Calu3 (cell line): ENCODE measurements around the gene KCND3. TPM values are rescaled to one million over a fixed set of nuclear protein-coding genes. Genes with fewer than 3 reads are reported as not detected.

Experiments used
- BruUV-seq: library from RNA; stranded (reverse); fragments of 400-500 nt; replicated peaks from 2 replicates; lab custom pipeline; 2021; lab: Mats Ljungman, UMichigan
- CTCF ChIA-PET: fragments of 300-600 bp; sonication (Branson Sonifier 250); formaldehyde crosslinking; loops from one replicate; lab custom pipeline; 2022; ENCODE audit warnings: antibody characterized with exemption; lab: Charles Lee
- DNase-seq: peaks from one replicate; pipeline ENCODE4 v3.0.0; 2022
- H3K27ac Mint-ChIP-seq: one replicate; pipeline ENCODE4 v1.8.0; 2022; ENCODE audit warnings: mixed read lengths; ENCODE audit not compliant: unreplicated experiment
- H3K27me3 Mint-ChIP-seq: one replicate; pipeline ENCODE4 v1.8.0; 2022; ENCODE audit warnings: mixed read lengths; ENCODE audit not compliant: unreplicated experiment
- H3K36me3 Mint-ChIP-seq: one replicate; pipeline ENCODE4 v1.8.0; 2022; ENCODE audit warnings: mild to moderate bottlenecking, moderate library complexity, mixed read lengths; ENCODE audit not compliant: insufficient read depth, unreplicated experiment
- H3K4me1 Mint-ChIP-seq: one replicate; pipeline ENCODE4 v1.8.0; 2022; ENCODE audit warnings: mild to moderate bottlenecking, low read depth, mixed read lengths; ENCODE audit not compliant: unreplicated experiment
- H3K4me3 Mint-ChIP-seq: one replicate; pipeline ENCODE4 v1.8.0; 2022; ENCODE audit warnings: mild to moderate bottlenecking, low read depth, moderate library complexity, mixed read lengths; ENCODE audit not compliant: unreplicated experiment
- H3K9me3 Mint-ChIP-seq: one replicate; pipeline ENCODE4 v1.8.0; 2022; ENCODE audit warnings: low read depth, mixed read lengths; ENCODE audit not compliant: unreplicated experiment
- CTCF ChIP-seq: fragments of 200-600 bp; IDR thresholded peaks from one replicate; pipeline ENCODE4 v1.8.0; 2022; ENCODE audit warnings: antibody characterized with exemption; ENCODE audit not compliant: unreplicated experiment
- intact Hi-C: fragments of 100-400 bp; cut with micrococcal nuclease; formaldehyde crosslinking; loops from one replicate; pipeline ENCODE4 v1.10.0; 2022; ENCODE audit not compliant: unreplicated experiment
- total RNA-seq: library from RNA; stranded (reverse); gene quantifications from 2 replicates; pipeline ENCODE4 v1.2.3, GENCODE V29; 2022

Gene KCND3
- total RNA-seq, 1 experiment from 2014 or later: 0.07 TPM

- TF ChIP-seq CTCF: no peak
- CTCF ChIA-PET: no interaction called here
- H3K9me3 Mint-ChIP-seq: peaks cover 8% of the 10 kb centered on the region
- intact Hi-C loops: no loop called here
- H3K4me1 Mint-ChIP-seq: no peaks in the 10 kb centered on the region
- BruUV-seq: no TSS peak
- H3K27ac Mint-ChIP-seq: no peak overlapping the region
- DNase-seq: no peak
- H3K36me3 Mint-ChIP-seq: no peaks in the 10 kb centered on the region
- no peak overlapping the region for H3K4me3 Mint-ChIP-seq
- H3K27me3 Mint-ChIP-seq: peaks cover 85% of the 10 kb centered on the region
Observed at GRCh38 chr1:112017183-112017582, 27.7 kb upstream of the KCND3 start.

- no peak for DNase-seq
- H3K36me3 Mint-ChIP-seq: no peaks in the 10 kb centered on the region
- CTCF ChIA-PET: no interaction called here
- no TSS peak for BruUV-seq
- no peak for TF ChIP-seq CTCF
- no peaks in the 10 kb centered on the region for H3K4me1 Mint-ChIP-seq
- intact Hi-C loops: no loop called here
- H3K27me3 Mint-ChIP-seq: peaks cover 73% of the 10 kb centered on the region
- H3K27ac Mint-ChIP-seq: no peak overlapping the region
- H3K4me3 Mint-ChIP-seq: no peak overlapping the region
- peaks cover 8% of the 10 kb centered on the region for H3K9me3 Mint-ChIP-seq
Observed at GRCh38 chr1:112012823-112013222, 23.4 kb upstream of the KCND3 start.

GRCh38 chr1:112011202-112011601, 21.7 kb upstream of the KCND3 start:
- no peak for DNase-seq
- BruUV-seq: no TSS peak
- Mint-ChIP-seq H3K4me1 (no peaks in the 10 kb centered on the region), H3K9me3 (peaks cover 8% of the 10 kb centered on the region), H3K4me3 (no peak overlapping the region), H3K27ac (no peak overlapping the region), H3K27me3 (peaks cover 78% of the 10 kb centered on the region), H3K36me3 (no peaks in the 10 kb centered on the region)
- CTCF ChIA-PET: no interaction called here
- TF ChIP-seq CTCF: no peak
- intact Hi-C loops: no loop called here

- DNase-seq: no peak
- no peak for TF ChIP-seq CTCF
- H3K27ac Mint-ChIP-seq: no peak overlapping the region
- H3K4me1 Mint-ChIP-seq: no peaks in the 10 kb centered on the region
- peaks cover 70% of the 10 kb centered on the region for H3K27me3 Mint-ChIP-seq
- no peaks in the 10 kb centered on the region for H3K9me3 Mint-ChIP-seq
- BruUV-seq: no TSS peak
- CTCF ChIA-PET: no interaction called here
- H3K36me3 Mint-ChIP-seq: no peaks in the 10 kb centered on the region
- no peak overlapping the region for H3K4me3 Mint-ChIP-seq
- intact Hi-C loops: no loop called here
Observed at GRCh38 chr1:112007169-112007568, 17.7 kb upstream of the KCND3 start.
